Transverse colon (tissue), 4 donors: ENCODE results near the gene CYGB. TPM values are rescaled to one million over a fixed set of nuclear protein-coding genes. Genes with fewer than 3 reads are reported as not detected.
A peak's percentile ranks its signal among the peaks of the same experiment; 100 is the strongest.

ENCODE experiments used
- DNase-seq: peaks from one replicate; pipeline ENCODE4 v3.0.0-alpha.2; 2019
- H3K27ac ChIP-seq, 4 donors: fragments of 200-600 bp; sonication (generic); 2 replicates each; pipeline ENCODE4 v1.5.1; 2016 to 2018; ENCODE audit warnings: inconsistent platforms in 4 of 4
- H3K27me3 ChIP-seq: fragments of 200-600 bp; sonication (generic); 2 replicates; pipeline ENCODE4 v1.5.1; 2017; ENCODE audit warnings: inconsistent platforms
- H3K36me3 ChIP-seq, 4 donors: fragments of 200-600 bp; sonication (generic); 2 replicates each; pipeline ENCODE4 v1.5.1; 2017 to 2019; ENCODE audit warnings: inconsistent platforms in 4 of 4
- H3K4me1 ChIP-seq, 4 donors: fragments of 200-600 bp; sonication (generic); 2 replicates each; pipeline ENCODE4 v1.5.1; 2017 to 2020; ENCODE audit warnings: inconsistent platforms in 4 of 4
- H3K4me3 ChIP-seq, 4 donors: fragments of 200-600 bp; sonication (generic); 1 replicate in 1 of 4; 2 replicates in 3 of 4; pipeline versions ENCODE4 v1.5.1 to v1.6.1; 2017 to 2019; ENCODE audit warnings: inconsistent platforms in 4 of 4
- H3K9me3 ChIP-seq, 2 donors: fragments of 200-600 bp; sonication (generic); 2 replicates each; pipeline ENCODE4 v1.5.1; 2017 to 2019; ENCODE audit warnings: inconsistent platforms in 2 of 2
- CTCF ChIP-seq, 5 experiments: fragments of 200-600 bp in 3 of 5; fragments of 450-650 bp in 2 of 5; sonication (generic) in 3 of 5; IDR thresholded peaks; 1 replicate in 2 of 5; 2 replicates in 3 of 5; pipeline ENCODE4 v1.5.1; 2016 to 2017; ENCODE audit warnings: antibody characterized with exemption in 5 of 5, inconsistent platforms in 3 of 5, mild to moderate bottlenecking in 2 of 5, moderate library complexity in 1 of 5
- EP300 ChIP-seq: sonication (generic); formaldehyde crosslinking; IDR thresholded peaks from one replicate; pipeline ENCODE4 v1.6.1; 2017; ENCODE audit warnings: antibody characterized with exemption, low read depth
- POLR2A ChIP-seq: fragments of 450-650 bp; IDR thresholded peaks from one replicate; pipeline ENCODE4 v1.6.1; 2016; ENCODE audit warnings: antibody characterized with exemption, mild to moderate bottlenecking, moderate library complexity
- POLR2AphosphoS5 ChIP-seq, 3 donors: sonication (generic); formaldehyde crosslinking; IDR thresholded peaks; one replicate each; pipeline ENCODE4 v1.6.1; 2016; ENCODE audit warnings: antibody characterized with exemption in 3 of 3
- WGBS, 2 donors: methylation state at CpG; one replicate each; pipeline ENCODE4 v1.1.5; 2018; ENCODE audit warnings: low coverage in 1 of 2; 5-methylcytosine and 5-hydroxymethylcytosine counted together
- in situ Hi-C, 4 donors: fragments of 200-750 bp; cut with MboI; loops; one replicate each; pipeline versions ENCODE4 v1.15.0 to v1.15.1; 2017; ENCODE audit warnings: low sequenced_read_pairs in 3 of 4, low pct_ligation_motif_present in 1 of 4, low pct_unique_long_range_greater_than_20kb in 1 of 4
- intact Hi-C: fragments of 100-400 bp; cut with DNase I; formaldehyde crosslinking; loops from one replicate; pipeline ENCODE4 v1.15.1; 2023; ENCODE audit warnings: low total_unique reads
- total RNA-seq, 4 donors: library from RNA; depleted of rRNA; stranded (reverse); fragments of >200 nt; gene quantifications; one replicate each; pipeline ENCODE4 v1.1.0, GENCODE V29; 2016

Gene CYGB
- total RNA-seq, 4 donors from 2014 or later = 7.5 to 20.1 (median 11.3) TPM

- in situ Hi-C loops = no loop called here
- Histone ChIP-seq H3K4me3 (no peak overlapping the region), H3K27me3 (peaks cover 4% of the 10 kb centered on the region), H3K9me3 (no peaks in the 10 kb centered on the region), H3K36me3 (no peaks in the 10 kb centered on the region), H3K4me1 (no peaks in the 10 kb centered on the region), H3K27ac (no peak overlapping the region)
- TF ChIP-seq CTCF (IDR thresholded peaks at IDR 0.05) (no peak), POLR2AphosphoS5 (IDR thresholded peaks at IDR 0.05) (no peak), POLR2A (no peak), EP300 (no peak)
- DNase-seq = no peak
- intact Hi-C loops = no loop called here
- 57% methylated on average over 2 of the region's 2 CpGs; no CpG with 5 or more reads in 1 of the 2 donors for WGBS, 2 donors
Observed at GRCh38 chr17:76579281-76579680, 41.8 kb upstream of the CYGB start.

GRCh38 chr17:76578376-76578775, 40.9 kb upstream of the CYGB start:
- Histone ChIP-seq H3K36me3 (no peaks in the 10 kb centered on the region), H3K27me3 (no peaks in the 10 kb centered on the region), H3K27ac (peak overlapping the region in 1 of 4 donors; percentile 13), H3K4me3 (no peak overlapping the region), H3K4me1 (no peaks in the 10 kb centered on the region), H3K9me3 (no peaks in the 10 kb centered on the region)
- intact Hi-C loops (no loop called here), in situ Hi-C loops (no loop called here)
- TF ChIP-seq POLR2AphosphoS5 (IDR thresholded peaks at IDR 0.05) (no peak), CTCF (IDR thresholded peaks at IDR 0.05) (no peak), EP300 (no peak)
- WGBS, 2 donors = 50 to 68% methylated on average over 2 to 5 of the region's 5 CpGs
- no peak for DNase-seq

- 95 to 100% methylated on average over 1 to 7 of the region's 7 CpGs for WGBS, 2 donors
- Histone ChIP-seq H3K9me3 (no peaks in the 10 kb centered on the region), H3K4me3 (no peak overlapping the region), H3K27me3 (no peaks in the 10 kb centered on the region), H3K4me1 (no peaks in the 10 kb centered on the region), H3K36me3 (no peaks in the 10 kb centered on the region), H3K27ac (peak overlapping the region in 1 of 4 donors; percentile 4)
- intact Hi-C loops = no loop called here
- in situ Hi-C loops = no loop called here
- TF ChIP-seq CTCF (IDR thresholded peaks at IDR 0.05) = no peak
- no peak for TF ChIP-seq POLR2A
- TF ChIP-seq POLR2AphosphoS5 (IDR thresholded peaks at IDR 0.05) = no peak
- TF ChIP-seq EP300 = no peak
- no peak for DNase-seq
Observed at GRCh38 chr17:76577876-76578275, 40.4 kb upstream of the CYGB start.

- no peak overlapping the region for H3K4me3 ChIP-seq
- TF ChIP-seq CTCF (IDR thresholded peaks at IDR 0.05) (no peak), POLR2A (no peak), EP300 (no peak), POLR2AphosphoS5 (IDR thresholded peaks at IDR 0.05) (no peak)
- DNase-seq = no peak
- H3K27ac ChIP-seq = no peak overlapping the region
- H3K27me3 ChIP-seq = no peaks in the 10 kb centered on the region
- H3K4me1 ChIP-seq = no peaks in the 10 kb centered on the region
- 87 to 93% methylated on average over 9 of the region's 9 CpGs for WGBS, 2 donors
- H3K9me3 ChIP-seq = no peaks in the 10 kb centered on the region
- intact Hi-C loops (no loop called here), in situ Hi-C loops (no loop called here)
- no peaks in the 10 kb centered on the region for H3K36me3 ChIP-seq
Observed at GRCh38 chr17:76576189-76576588, 38.7 kb upstream of the CYGB start.
